Breast epithelium (tissue), 3 donors: ENCODE results near the gene RNF125.

Experiments used
- CTCF ChIP-seq, 3 donors: fragments of 450-650 bp; IDR thresholded peaks; one replicate each; pipeline ENCODE4 v1.5.1; 2016 to 2017; ENCODE audit warnings: antibody characterized with exemption in 3 of 3, mild to moderate bottlenecking in 3 of 3, moderate library complexity in 3 of 3
- POLR2AphosphoS5 ChIP-seq, 3 donors: sonication (generic); formaldehyde crosslinking; IDR thresholded peaks; one replicate each; pipeline ENCODE4 v1.6.1; 2017; ENCODE audit warnings: antibody characterized with exemption in 3 of 3

GRCh38 chr18:32067375-32068167 is 48.9 kb downstream of the RNF125 start:
- TF ChIP-seq CTCF (IDR thresholded peaks at IDR 0.05): no peak
- TF ChIP-seq POLR2AphosphoS5 (IDR thresholded peaks at IDR 0.05): no peak
